HG03575 (cell line): ENCODE data around the gene PRR5L.

ENCODE experiments used
- ATAC-seq: cut with Tn5 transposase; IDR thresholded peaks from one replicate; pipeline ENCODE4 v1.9.1; 2021; ENCODE audit not compliant: unreplicated experiment, insufficient number of reproducible peaks, low FRiP score; ENCODE audit errors: extremely low read depth

PRR5L gene

DNA sequence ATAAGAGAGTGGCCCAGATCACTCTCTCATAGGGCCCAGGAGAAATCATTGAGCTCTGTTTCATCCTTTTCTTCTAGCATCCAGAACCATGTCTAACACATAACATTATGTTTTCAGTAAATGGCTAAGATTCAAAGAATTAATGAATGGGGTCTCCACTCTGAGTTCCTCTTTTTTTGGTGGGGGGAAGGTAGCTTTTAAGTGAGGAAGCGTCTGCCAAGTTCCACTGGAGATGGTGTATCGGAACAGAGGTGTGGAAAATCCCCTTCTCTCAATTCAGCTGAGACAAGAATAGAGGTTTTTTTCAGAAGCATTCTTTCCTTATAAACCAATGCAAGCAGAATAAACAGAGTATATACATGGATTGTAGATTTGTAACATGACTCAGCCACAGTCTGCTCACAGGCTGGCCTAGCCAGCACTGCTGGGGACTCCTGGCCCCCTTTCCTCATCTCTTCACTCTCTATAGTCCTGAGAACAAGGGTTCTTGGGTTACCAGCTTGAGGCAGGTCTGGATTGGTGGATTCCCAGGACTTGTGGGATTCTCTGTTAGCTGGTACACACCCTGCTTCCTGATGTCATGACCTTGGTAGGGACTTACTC, 116.8 kb downstream of the PRR5L start:
- no peak for ATAC-seq

DNA sequence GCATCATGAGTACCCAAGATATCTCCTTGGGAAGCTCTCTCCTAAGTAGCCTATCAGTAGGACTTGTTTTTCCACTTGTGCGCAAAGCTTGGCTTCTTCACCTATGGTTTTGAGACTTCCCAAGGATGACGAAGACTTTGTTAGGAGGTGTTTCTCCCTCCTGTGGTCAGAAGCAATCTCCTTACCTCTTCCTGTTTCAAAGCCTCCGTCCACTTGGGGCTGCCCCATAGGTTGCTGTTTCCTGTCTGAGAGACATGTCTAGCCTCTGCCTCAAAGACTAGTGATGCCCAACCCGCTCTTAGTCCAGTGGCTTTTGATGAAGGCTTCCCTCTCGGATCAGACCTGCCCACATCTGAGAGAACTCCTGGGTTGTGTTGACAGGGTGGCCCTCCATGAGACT, 121.1 kb downstream of the PRR5L start:
- ATAC-seq: no peak

DNA sequence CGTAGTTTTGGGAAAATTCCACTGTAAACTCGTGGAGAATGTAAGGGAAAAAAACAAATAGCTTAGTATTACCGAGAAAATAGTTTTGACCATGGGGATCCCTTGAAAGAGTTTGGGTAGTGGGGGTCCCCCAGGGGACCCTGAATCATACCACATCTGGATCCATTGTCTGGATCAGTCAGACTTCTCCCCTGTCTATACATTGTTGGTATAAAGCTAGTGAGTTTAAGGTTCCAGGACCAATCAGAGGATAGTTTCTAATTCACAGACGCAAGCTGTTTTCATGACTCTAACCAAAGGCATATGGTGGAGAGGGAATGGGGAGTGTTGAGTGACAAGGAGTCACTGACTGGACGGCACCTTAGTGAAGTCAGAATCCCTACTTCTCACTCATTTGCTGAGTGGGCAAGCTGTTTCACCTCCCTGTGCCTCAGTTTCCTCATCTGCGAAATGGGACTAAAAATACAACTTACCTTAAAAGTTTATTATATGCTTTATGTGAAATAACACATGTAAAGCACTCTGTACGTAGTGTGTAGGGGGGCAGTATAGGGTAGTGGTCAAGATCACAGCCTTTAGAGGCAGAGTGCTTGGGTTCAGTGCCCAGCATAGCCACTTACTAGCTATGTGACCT, 123.8 kb downstream of the PRR5L start:
- no peak for ATAC-seq

DNA sequence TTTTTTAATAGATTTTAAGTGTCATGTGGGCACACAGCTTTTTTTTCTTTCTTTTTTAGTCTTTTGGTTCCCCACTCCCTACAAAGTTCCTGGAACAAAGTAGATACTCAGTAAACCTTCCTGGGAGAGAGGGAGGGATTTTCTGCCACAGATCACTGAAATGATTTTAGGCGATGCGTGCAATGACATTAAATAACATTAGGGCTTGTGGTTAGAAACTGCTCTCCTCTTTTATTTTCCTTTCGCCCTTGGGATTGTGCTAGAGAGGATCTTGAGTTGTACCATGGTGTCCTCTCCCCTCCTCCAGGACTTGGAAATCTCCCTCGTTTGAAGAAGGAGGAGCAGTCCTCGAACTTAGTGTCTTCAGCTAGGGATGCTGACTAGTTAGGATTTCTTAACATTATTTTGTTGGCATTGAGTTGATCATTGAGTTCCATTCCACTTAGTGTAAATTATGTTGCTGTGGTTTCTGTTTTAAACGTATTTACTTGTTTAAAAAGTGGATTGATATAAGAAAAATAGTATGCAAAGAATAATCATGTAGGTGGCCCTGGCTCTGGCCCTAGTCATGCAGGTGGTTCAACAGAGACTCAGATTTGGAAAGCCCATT, 125.6 kb downstream of the PRR5L start:
- ATAC-seq: no peak

DNA sequence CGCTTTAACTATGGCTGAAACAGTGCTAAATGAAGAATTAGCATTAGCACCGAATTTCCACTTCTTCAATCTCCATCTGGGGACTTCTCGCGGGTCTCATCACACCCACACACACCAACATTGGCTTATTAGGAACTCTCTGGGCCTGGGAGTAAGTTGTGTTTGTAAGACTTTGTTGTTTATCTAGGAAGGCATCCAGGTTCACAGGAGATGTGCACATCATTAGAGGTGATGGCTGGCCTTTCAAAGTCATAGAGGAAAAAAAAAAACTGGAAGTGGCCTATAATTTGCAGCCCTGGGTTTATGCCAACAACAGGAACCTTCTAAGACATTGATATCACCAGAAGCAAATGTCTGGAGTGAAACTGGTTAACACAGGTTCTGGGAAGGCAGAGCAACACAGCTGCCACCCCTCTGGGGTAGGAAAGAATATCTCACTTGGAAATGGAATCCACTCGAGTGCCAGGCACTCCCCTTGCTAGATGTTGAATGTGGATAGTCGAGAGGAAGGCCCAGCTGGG, 129.5 kb downstream of the PRR5L start:
- ATAC-seq: no peak

DNA sequence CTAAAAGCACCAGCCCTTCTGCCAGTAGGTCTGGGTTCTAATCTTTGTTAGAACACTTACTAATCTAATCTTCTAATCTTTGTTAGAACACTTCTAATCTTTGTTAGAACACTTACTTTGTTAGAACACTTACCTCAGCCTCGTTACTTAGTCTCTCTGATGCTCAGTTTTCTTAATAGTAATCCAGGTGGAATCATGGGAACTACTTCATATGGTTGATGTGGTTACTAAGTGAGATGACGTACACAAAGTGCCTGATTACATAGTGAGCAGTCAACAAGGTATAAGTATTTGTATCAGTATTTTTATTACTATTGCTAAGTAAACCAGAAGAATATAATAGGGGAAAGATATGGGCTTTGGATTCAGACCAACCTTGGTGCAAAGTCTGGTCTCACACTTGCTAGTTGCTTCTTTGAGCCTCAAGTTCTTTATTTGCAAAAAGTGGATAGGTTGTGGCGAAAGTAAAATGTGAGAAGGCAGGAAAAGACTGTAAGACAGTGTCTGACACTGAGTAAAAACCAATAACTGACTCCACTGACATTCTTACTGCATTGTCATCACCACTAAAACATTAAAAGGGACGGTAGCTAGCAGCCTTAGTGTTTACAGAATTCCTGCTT, 130.2 kb downstream of the PRR5L start:
- no peak for ATAC-seq

DNA sequence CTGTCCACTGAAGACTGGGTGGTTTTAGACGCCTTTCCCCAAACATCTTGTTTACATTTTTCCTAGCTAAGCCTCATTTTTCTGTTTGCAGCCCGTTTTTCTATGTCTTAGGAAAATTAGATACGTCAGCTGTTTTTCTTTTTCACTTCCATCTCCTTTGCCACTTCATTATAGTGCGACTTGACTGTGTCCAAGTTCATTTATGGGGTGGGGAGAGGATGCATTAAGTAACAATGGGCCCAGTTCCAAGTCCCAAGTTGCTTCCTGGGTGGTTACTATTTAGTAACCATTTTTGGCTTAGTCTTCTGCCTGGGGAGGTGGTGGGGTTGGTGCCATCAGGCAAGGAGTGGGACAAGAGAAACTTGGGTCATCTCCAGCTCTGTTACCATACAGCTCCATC, 131.0 kb downstream of the PRR5L start:
- ATAC-seq: no peak

DNA sequence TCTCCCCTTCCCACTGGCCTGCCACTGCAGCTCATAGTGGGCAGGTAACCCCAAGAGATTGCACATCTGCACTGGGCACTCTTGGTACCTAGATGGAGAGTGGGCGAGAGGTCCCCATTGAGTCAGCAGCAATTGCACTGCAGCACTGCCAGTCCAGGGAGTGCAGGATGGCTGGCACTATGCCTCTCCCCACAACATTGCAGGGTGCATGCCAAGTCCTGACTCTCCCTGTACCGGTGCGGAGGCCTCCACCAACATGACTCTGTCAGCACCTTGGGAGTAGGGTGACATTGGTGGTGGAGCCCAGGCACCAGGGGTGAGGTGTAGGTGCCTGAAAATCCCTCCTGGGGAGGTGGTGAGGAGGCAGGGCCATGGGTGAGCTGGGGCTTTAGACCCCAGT, 131.8 kb downstream of the PRR5L start:
- ATAC-seq: no peak

DNA sequence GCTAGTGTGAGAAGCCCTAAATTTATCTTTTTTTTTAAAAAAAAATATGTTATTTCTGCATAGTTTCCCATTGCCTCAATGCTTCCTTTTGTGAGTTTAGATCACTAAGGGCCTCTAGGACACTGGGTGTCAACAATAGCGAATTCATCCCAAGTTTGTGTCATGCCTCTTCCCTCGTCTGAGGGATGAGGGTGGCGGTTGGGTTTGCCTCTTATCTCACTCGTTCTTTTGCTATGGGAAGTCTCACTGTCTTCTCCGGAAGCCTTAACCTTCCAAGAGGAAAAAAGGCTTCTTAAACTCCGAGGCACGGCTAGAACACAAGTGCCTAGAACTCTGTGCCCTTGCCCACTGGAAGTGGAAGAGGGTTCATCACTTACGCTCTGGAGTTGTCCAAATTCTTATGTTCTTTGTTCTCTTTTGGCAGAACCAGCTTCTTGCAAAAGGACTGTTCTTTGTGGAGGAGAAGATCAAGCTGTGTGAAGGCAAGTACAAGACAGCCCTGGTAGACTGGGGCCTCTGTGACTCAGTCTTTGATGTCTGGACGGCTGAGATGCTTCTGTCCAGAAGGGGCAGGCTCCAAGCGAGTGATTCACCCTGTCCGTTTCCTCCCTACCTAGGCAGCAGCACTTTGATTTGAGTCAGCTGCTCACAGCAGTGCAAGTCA, 135.5 kb downstream of the PRR5L start:
- no peak for ATAC-seq

DNA sequence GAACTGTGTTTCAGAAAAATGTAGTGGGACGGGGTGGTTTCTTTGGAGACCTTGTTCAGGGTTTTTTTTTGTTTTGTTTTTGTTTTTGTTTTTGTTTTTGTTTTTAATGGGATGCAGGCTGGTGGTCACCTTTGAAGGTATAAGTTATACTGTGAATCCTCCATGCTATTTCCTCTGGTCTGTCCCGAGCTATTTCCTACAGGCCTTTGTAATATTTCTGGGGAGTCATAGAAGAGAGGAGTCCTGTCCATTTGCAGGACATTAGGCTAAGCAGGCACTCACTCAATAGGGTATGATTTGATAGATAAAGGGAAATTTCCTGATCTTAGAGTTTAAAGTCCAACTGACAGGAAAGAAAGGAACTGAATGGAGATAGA, 136.0 kb downstream of the PRR5L start:
- no peak for ATAC-seq

DNA sequence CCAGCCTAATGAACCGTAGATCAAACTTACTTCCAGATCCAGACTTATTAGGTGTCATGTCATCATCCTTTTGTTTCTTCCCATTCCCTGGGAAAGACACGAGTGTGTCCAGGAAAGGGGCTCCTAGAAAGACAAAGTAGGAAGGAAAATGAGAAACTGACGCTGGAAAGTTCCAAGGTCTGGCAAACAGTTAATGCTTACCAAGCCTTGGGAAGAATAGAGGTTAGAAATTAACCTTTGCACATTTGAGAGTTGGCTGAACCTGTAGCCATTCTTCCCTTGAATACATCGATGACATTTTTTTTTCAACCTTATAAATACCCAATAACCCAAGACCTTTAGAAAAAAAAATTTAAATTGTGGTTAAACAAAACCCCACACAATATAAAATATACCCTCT, 136.7 kb downstream of the PRR5L start:
- no peak for ATAC-seq

DNA sequence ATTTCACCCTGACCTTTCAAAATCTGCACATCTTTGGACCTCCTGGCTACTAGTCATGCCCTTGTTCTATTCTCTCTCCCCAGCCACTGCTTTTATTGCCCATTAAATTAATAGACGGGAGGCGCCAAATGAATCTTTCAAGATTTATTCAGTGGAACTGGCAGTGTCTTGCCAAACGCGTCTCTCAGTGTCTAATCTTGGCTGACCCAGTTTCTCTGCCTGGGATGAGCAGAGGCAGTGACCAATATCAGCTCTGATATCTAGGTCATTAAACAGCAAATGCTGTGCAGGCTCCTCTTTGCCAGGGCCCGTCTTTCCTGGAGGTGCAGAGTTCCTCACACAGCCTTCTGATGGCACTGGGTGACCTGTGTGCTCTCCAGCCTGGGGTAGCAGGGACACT, 140.0 kb downstream of the PRR5L start:
- ATAC-seq: no peak

DNA sequence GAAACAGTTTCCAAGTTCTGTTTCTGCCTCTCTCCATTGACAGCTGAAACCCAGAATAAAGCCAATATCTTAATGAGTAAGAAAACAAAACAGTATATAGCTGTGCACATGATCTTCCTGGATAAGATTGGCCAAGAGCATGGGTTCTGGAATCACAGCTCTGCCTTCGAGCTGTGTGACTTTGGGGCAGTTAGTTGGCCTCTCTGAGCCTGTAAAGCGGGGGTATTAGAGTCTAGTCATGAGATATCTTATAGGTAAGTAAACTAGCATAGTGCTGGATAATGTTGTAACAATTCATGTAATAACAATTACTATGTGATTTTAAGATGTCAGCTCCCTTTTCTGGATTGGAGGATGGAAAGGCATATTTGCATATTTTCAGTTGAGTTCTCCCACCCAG, 140.5 kb downstream of the PRR5L start:
- no peak for ATAC-seq

DNA sequence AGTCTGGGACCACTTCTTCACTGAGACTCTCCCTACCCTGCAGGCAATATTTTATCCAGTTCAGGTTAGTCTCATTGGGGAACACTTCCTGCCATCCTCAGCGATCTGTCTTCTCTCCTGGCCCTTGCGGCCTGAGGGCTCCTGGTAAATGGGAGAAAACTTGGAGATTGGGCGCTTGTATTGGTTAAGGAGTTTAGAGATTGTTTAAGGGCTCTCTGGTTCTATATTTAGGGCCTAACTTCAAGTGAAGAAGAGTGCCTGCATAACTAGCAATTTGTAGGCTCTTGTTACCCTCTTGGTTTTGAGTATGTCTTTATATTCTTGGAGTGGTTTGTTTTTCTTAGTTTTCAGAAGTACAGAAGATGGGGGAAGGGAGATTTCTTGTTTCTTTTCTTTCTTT, 141.3 kb downstream of the PRR5L start:
- ATAC-seq: no peak

DNA sequence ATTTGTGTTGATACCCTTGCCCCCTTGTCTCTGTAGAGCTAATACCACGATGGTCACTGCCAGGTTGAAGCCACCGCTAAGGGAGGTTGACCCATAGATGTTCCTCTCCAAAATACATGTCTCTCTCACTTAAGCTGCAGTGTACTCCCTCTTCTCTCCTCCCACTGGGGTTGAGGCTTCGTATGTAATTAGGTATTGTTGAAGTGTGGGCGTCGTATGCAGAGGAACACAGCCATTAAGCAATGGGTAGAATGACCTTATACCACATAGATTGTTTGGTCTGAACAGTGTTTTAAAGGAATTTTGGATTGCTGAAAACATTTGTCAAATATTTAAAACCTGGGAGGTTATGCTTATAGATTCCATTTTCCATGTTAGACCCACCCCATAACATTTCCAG, 142.0 kb downstream of the PRR5L start:
- no peak for ATAC-seq

DNA sequence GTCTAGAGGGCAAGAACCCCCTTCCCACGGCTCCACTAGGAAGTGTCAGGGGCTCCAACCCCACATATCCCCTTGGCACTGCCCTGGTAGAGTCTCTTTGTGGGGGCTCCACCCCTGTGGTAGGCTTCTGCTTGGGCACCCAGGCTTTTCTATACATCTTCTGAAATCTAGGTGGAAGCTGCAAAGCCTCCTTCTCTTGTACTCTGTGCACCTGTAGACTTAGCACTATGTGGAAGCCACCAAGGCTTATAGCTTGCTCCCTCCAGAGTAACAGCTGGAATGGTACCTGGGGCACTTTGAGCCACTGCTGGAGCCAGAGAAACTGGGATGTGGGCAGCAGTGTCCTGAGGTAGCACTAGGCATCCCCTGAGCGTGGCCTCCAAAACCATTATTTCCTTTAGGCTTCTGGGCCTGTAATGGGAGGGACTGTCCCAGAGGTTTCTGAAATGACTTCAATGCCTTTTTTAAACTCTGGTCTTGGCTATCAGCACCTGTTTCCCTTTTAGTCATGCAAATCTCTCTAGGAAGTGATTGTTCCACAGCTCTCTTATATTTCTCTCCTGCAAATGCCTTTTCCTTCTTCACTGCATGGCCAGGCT, 145.6 kb downstream of the PRR5L start:
- ATAC-seq: peak; percentile 82

DNA sequence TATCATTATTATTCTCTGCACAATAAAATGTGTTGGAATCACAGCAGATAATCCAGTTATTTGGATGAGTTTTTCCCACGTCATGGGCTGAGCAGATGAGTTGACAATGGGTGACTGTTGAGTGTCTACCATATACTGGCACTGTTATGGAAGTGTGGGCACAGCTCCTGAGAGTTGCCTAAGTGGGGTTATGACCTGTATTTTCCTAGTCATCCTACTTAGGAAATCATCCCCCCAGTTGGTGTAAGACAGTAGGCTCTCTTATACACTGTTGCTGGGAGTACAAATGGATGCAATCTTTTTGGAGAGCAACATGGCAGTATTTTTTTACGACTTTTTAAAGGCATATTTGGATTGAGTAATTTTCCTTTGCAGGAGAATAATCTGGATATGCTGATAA, 147.6 kb downstream of the PRR5L start:
- no peak for ATAC-seq

DNA sequence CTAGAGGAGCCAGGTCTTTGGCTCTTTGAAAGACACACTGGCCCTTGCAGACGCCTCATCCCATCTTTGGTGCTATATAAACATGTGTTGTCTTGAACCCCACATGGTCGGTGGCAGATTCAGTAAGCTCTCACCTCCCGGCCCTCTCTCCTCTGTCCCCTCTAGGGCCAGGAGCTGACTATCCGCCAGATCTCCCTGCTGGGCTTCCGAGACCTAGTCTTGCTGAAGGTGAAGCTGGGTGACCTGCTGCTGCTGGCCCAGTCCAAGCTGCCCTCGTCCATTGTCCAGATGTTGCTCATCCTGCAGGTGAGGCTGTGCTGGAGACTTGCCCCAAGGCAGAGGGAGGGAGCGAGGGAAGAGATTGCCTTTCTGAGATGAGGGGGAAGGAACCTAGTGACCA, 150.0 kb downstream of the PRR5L start:
- ATAC-seq: no peak

DNA sequence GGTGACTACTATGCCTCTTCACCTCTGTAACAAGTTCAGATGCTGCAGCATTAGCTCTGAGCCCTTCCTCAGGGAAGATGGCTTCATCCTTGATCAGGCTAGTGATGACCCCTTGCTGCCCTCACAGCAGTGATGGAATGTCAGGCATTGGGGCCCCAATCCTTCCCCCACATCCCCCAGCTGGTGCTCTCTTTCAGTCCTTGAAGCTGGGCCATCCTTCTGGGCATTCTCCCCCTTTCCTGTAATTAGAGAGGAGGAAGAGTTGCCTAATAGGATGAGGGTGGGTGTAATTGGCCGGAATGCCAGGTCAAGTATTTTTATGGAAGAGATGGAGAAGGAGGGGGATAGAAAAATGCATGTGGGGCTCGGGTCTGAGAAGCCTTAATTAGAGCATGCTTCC, 151.4 kb downstream of the PRR5L start:
- ATAC-seq: no peak
